ENCODE measurements around the gene FRMD4B.

The FRMD4B gene

DNA sequence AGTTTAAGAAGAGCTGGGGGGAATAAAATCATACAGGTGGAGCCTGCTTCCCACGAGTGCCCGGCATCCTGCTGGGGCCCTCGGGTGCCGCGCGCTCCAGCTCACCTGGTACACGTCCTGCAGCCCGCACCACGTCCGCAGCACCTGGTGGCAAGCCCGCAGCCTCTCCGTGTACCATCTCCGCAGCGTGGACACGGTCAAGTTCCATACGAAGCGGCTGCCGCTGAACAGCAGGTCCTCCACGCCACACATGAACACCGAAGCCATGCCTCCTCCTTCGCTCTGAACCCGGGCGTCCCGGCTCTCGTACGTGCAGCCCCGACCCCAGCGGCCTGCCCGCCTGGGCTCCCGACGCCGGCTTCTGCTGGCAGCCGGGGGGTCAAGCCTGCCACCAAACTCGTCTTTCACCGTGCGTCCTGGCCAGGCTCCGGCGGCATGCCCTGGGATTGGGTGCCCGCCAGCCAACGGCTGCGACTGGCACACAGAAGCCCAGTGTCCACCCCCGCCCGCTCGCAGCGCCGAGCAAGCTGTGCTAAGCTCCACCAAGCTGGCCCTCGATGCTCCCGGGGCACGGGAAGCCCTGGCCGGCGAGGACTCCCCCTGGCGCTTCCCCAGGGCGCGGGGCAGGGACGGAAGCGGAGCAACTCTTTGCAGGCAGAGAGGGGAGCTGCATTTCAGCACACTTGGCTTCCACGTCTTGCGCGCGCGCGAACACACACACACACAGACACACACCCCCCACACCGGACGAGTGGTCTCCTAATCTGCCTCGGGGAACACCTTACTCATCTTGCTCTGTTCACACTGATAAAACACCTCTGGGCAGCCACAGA, at the start of gene FRMD4B:
TSS of gene FRMD4B (minus strand) at position 366 of the 833 bp plus-strand sequence. CDS start at position 267, 99 bp downstream.
- peak; percentile 9 for DNase-seq

DNA sequence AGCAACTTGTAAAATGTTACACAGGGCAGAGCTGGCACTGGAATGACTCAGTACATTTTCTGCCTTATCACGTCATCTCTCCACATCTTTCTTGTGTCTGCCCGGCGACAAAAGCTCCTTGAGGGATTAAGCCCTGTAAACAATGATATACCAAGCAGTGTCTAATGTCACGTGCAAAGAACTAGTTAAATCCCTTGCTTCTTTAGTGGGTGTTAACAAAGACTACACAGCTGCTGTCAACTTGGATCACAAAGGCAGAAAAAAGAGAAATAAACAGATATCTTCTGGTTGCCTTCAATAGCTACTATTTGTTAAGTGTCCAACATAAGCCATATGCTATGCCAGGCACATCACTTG, 48.1 kb upstream of the FRMD4B start:
- no peak for DNase-seq

DNA sequence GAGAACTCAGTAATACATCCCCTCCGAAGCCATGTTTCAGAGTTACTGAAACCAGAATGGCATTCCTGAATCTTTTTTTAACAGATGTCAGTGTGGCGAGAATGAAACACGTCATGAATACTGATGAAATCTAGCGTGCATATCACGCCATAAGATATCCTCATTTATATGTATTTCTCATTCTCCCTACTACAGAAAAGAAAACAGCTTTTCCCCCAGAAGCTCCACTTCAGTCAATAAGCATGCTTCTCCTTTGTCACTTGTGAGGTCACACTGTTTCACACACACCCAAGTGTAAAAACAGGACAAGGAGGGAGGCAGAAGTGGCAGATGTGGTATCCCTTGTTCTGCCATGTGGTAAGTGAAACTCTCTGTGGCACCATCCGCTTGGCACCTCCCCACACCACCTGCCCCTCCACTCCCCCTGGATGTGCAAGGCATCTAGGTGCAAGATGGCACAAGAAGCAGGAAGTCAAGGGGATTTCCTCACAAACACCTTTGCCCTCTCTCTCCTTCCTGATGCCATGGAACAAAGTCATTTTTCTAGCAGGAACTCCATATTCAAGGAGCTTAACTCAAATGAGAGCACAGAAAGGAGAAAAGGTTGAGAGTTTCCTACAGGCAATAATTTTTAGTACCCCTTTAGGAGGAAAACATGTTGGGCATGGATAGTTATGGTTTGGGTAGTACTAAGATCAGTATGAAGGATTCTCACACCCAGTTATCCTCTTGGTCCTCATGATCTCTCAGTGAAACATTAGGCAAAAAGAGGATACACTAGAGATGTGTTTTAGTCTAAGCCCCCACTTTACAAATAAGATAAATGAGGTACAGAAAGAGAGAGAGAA, 47.5 kb upstream of the FRMD4B start:
- no peak for DNase-seq

DNA sequence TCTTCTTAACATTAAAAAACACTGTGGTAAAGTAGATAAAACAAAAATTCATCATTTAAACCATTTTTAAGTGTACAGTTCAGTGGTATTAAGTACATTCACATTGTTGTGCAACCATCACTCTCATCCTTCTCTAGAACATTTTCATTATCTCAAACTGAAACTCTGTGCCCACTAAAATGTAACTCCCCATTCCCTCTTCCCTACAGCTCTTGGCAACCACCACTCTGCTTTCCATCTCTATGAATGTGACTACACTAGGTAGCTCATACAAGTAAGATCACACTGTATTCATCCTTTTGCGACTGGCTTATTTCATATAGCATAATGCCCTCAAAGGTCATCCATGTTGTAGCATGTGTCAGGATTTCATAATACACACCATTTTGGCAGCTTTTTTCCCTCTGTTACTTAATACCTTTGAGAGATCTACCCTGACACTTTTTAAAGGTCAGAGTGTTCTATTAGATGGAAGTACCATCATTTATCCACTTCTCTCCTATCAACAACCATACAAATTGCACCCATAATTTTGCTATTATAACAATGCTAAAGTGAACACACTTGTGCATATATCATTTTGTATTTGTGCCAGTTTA, 42.9 kb upstream of the FRMD4B start:
- DNase-seq = no peak

DNA sequence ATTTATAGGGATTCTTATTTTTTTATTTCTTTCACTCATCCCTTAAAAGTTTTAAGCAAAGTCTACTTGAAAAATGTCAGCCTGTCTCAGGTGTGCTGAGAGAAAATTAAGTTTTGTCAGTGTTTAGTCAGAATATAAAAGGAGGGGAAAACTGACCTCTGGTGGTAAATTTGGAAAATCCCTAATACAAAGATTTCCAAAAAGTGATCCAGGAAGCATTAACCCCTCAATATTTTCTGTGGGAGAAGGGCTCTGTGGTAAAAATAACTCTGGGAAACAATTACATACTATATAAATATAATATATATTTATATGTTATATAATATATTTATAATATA, 41.0 kb upstream of the FRMD4B start:
- no peak for DNase-seq

DNA sequence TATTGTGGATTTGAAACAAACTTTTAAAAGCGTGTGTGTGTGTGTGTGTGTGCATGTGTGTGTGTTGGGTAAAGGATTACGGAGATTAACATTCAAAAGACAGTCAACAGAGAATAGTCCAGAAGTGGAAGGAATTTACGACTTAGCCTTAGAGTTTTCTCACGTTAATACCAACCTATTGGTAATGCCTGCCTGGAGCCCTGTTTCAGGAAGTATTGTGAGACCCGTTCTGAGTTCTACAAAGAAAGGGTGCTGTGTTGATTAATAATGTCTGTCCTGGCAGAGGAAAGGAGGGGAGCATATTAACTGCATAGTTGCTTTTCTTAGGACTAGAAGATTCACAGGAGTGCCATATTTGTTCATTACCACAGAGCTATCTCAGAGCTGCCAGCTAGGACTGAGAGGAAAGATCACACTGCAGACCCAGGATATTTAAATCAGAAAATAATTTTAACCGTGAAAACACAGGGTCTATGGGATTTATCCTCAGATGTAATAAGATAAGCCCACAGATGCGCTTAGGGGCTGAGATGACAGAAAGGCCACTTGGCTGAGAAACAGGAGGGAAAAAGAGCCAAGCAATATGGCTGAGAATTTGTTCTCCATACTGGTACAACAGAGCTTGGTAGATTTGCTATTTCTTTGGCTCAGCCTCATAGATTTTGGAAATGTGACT, 40.5 kb upstream of the FRMD4B start:
- no peak for DNase-seq

DNA sequence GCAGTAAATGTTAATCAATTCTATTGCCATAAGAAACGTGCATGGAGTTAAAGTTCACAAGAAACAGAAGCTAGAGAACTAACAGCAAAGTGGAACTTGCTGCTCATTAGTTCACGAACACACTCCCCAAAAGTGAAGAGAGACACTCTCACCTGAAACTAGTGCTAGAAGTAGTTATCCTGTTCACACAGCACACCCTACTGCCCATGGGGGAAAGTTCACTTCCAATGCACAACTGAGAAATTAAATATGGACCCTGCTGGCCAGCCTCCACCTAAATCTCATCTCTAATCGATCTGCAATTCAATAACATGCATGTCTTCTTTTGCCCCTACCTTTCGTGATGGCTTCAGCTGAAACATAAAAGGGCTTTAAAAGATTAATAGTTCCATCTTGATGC, 39.4 kb upstream of the FRMD4B start:
- DNase-seq = no peak

DNA sequence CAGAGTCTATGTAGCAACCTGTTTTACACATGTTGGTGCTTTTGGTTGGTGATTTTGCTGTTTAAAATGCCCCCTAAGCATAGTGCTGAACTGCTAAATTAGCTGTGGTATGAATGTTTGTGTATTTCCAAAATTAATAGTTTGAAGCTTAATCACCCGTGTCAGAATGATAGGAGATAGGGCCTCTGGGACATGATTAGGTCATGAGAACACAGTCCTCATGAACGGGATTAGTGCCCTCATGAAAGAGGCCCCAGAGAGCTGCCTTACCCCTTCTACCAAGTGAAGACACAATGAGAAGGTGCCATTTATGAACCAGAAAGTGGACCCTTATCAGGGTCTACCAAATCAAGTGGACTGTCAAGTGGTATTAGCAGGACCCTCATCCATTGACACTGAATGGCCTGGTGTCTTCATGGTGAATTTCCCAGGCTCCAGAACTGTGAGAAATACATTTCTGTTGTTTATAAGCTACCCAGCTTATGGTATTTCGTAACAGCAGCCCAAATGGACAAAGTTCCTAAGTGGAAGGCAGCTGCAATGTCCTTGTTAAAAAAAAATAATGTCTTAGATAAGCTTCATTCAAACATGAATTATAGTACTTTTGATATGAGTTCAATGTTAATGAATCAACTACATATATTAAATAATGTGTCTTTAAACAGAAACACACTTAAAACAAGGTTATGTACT, 37.7 kb upstream of the FRMD4B start:
- no peak for DNase-seq

DNA sequence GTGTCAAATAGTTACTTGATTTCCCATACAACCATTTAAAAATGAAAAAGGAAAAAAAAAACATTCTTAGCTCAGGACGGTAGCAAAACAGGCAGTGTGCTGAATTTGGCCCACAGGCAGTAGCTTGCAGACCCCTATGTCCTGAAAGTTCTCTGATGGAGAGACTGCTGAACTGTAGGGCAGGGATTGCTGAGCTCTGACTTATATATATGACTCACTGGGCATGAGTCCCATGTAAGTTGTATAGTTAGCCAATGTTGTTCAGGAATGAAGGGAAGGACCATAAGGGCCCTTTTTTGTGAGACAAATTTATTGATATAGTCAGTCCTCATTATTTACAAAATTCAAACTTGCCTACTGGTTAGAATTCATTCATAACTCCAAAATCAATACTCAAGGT, 36.9 kb upstream of the FRMD4B start:
- no peak for DNase-seq

DNA sequence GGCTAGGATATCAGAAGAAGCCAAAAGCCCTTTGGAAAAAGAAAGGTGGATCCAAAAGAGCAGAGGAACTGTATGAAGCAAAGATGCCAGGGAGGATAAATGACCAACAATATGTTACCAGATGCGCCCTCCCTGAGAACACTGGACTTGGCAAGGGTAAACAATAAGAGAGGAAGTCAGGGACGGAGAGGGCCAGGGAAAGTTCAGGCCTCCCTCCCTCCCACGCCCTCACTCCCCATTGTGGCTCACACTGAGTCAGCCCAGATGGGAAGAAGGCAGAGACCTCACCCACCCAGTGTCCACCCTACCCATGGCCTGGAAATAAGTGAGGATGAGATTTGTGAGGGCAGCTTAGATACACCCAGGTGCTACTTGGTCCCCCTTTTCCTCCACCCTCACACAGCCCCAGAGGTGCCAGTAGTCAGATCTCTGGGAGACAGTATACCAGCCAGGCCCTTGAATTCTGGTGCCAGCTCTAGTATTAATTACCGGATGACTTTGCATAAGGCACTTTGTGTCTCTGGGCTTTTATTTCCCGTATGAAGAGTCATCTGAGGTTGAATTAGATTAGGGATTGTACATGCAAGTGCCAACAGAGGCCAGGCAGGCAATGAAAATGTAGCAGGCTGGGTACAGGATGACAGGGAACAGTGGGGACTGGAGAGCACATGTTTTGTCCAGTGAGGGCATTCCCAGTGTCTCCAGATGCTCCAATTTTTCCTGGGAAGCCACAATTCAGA, 35.1 kb upstream of the FRMD4B start:
- no peak for DNase-seq

DNA sequence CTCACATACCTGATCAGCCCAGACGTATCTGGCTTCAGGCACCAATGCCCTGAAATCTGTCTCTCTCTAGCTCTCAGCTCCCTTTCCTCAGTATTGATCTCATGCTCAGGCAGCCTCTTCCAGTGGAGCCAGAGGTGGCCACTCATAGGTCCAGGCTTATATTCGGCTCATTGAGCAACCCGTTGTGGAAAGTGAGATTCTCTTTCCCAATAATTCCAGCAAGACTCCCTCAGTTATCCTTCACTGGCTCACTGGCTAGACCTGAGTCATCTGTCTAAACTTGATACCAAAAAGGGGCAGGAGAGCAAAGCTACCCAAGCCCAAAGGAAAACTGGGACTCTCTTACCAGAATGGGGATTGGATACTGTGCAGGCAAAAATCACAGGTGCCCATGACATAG, 33.4 kb upstream of the FRMD4B start:
- DNase-seq = no peak

DNA sequence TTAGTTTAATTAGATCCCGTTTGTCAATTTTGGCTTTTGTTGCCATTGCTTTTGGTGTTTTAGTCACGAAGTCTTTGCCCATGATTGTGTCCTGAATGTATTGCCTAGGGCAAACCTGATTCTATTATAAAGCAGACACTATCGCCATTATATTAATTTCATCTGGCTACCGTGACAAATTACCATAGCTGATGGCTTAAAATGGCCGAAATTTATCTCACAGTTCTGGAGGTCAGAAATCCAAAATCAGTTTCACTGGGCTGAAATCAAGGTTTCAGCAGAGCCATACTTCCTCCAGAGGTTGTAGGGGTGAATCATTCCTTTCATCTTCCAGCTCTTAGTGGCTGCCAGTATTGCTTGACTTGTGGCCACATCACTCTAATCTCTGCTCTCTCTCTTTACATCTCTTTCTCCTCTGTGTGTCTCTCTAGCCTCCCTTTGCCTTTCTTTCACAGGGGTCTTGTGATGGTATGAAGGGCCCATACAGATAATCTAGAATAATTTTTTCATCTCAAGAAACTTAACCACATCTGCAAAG, 31.7 kb upstream of the FRMD4B start:
- DNase-seq = no peak

DNA sequence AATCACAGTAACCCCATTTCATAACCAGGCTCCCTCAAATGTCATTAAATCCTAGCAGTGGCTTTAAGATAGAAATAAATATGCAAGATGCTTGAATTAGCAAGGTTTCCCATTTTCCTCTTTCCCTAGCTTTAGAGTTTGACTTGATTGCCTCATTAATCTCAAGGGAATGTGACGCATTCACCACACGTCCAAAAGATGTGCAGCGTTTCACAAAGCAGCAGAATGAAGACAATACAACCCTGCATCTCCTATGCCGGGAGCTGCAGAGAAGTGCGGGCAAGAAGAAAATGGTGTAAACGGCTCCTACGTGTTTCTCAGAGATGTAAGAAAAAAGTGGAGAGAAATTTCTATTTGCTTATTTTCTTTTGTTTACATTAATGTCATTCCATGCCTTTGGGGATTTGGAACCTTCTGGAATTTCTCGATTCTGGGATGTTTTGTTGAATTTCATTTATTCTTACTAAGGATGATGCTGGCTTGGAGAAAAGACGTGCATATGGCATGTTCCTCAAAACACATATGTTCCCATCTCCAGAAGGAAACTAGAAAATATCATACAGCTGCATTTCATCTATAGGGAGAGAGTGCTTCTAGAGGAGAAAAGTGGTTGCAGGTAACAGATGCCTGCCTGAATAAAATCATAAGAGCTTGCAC, 27.8 kb upstream of the FRMD4B start:
- DNase-seq = no peak

DNA sequence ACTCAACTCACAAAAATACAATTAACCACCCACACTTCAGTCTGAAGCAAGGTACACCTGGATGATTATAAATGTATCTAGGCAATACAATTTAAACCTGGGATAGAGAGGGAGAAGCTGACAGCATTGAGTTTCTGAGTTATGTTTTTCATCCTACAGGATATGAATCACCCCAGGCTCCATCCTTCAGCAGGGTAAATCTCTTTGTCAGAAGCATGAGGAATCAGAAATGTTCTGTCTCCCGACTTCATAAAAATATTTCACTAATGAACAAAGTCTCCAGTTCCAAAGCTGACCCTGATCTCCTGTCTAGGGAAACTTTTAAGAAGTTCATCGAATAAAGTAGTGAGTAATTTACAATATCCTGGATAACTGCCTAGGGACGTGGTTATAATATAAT, 25.5 kb upstream of the FRMD4B start:
- DNase-seq = no peak

DNA sequence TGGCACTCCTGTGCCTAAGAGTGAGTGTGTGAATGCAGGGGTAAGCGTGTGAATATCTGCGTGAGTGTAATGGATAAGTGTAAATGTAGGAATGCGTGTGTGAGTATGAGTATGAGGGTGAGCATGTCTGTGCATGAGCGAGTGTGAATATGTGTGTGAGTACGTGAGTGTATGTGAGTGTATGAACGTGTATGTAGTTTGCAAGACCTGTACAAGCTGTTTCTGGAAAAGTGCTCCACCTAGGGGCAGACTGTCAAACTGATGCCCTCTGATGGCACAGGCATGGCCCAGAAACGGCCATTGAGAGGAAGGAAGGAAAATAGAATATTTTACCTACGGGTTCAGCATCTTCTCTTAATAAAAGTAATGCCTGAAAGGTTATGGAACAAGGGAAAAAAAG, 24.4 kb upstream of the FRMD4B start:
- peak; percentile 7 for DNase-seq

DNA sequence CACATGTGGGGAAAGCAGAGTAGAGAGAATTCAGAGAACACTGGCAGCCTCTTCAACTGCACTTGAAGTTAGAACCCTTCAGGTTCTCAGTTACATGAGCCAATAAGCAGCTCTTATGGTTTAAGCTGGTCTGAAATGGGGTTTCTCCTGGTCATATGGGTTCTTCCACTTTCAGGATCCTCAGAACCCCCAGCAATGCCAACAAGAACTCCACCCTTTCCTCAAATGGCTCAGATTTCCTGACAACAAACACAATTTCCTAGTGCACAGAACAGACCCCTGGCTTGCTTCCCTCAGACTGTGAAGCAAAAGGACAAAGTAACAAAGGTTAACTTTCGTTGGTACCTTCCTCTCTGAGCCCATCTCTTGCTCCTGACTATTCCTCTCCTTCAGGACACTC, 23.9 kb upstream of the FRMD4B start:
- DNase-seq = peak; percentile 2

DNA sequence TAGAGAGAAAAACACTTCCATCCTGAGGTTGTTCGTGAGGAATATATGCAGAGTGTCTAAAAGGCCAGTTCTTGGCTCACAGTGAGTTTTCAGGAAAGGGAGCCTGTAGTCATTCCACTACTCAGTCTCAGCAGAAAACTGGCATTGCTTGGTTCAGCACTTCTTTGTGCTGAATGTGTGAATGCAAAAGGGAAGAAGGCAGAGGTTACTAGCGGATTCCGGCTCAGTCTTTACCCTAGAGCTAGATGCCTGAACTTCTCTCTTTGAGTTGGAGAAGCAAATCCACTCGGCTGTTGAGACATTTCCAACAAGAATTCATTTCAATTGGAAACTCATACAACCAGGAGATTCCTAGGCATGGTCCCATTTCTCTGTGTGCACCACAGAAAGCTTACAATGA, 23.1 kb upstream of the FRMD4B start:
- no peak for DNase-seq

DNA sequence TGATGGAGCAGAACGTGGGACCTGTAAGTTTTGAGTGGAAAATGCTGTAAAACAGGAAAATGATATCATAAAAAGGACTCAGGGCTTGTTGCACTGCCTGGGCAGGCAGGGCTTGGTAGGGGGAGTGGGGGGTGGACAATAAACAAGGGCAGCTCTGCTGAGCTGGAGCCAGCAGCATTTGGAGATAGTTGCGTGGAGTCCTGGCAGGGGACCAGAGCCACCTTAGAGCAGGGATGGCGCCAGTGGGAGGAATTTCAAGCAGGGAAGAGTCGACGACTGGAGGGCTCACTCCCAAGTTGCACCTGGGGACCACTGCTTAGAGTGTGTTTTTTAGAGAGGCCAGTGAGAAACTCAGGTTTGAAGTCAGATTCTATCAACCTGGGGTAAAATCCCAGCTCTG, 22.7 kb upstream of the FRMD4B start:
- no peak for DNase-seq

DNA sequence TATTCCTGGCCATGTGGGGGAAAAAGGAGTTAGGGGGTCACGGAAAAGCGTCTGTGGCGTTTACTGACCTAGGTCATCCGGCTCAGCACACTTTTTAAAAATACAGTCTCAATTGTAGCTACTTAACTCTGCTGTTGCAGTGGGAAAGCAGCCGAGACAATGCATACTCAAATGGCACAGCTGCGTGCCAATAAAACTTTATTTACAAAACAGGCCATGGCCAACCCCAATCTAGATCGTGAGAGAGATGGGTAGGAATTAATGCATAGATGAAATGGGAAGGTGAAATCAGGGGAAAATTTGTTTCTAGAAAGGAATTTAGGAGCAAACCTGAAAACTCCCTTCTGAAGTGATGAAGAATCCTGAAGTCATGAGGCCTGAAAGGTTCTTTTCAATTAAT, 22.0 kb upstream of the FRMD4B start:
- DNase-seq = no peak

DNA sequence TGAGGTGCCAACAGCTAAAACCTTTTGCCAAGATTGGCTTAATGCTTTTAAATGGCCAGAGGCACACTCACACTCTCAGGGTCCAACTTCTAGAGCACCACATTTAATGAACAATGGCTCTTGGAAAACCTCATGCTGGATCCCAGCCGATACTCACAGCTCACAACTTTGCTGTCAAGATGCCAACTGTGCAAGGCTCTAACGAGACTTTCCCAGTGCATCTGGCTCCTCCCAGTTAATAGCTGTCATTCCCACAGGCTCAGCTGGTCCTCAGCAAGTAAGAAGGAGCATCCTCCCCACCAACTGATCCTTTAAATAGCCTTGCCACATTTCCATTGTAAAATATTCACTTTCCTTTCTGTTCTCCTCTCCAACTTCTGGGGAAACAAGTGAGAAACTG, 20.3 kb upstream of the FRMD4B start:
- DNase-seq = no peak

DNA sequence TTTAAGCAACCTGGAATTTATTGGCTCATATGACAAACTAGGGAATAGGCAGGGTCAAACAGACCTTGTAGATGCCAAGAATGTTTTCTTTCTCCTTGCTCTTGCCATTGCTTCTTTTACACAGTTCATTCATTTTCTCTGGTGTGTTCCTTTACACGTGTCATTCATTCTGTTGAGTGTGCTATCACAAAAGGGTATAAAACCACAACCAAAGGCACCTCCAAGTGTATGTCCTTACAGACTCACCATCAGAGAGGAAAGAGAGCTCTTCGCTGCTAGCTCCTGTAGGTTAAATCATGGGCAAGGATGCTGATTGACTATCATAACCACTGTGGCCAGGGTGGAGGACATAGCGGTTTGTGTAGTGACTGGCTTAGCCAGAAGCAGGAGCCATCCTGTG, 19.2 kb upstream of the FRMD4B start:
- DNase-seq = no peak

All from NCI-H2029 (cell line).